ENCODE data around the gene SGSH. TPM values are rescaled to one million over a fixed set of nuclear protein-coding genes. Genes with fewer than 3 reads are reported as not detected.

The SGSH gene
- polyA plus RNA-seq, 1 donor (not counting 4 experiments of a cell fraction or from before 2014, with no cell fraction given), result 9.6 TPM

GRCh38 chr17:80229011-80229410, 8.9 kb upstream of the SGSH start:
- no peaks in the 10 kb centered on the region for H3K27me3 ChIP-seq (ENCODE audit: control insufficient read depth, extremely low read depth, insufficient read depth, low read length)
- no peak overlapping the region for H3K4me3 ChIP-seq (ENCODE audit: control insufficient read depth in 2 of 3, extremely low read depth in 1 of 3, insufficient read depth in 2 of 3, low read depth in 1 of 3, low read length in 3 of 3)
- H4K20me1 ChIP-seq (ENCODE audit: control insufficient read depth, extremely low read depth, insufficient read depth, low read length), result no peaks in the 10 kb centered on the region
- H2AFZ ChIP-seq (ENCODE audit: control insufficient read depth, low read length), result no peak overlapping the region
- H3K4me2 ChIP-seq (ENCODE audit: control insufficient read depth, extremely low read depth, insufficient read depth, low read depth, low read length), result no peak overlapping the region
- no peak overlapping the region for H3K9ac ChIP-seq (ENCODE audit: control insufficient read depth, extremely low read depth, insufficient read depth, low read length)
- TF ChIP-seq EZH2 (IDR thresholded peaks at IDR 0.05; ENCODE audit: low read length), result no peak
- TF ChIP-seq CTCF (optimal IDR thresholded peaks at IDR 0.05 in 1 of 3, IDR thresholded peaks at IDR 0.05 in 1 of 3, conservative IDR thresholded peaks at IDR 0.05 in 1 of 3; ENCODE audit: extremely low read depth in 1 of 3, insufficient read depth in 2 of 3, low read length in 3 of 3), result no peak
- dilution Hi-C loops (cut with MboI; ENCODE audit: extremely low pct_ligation_motif_present, low sequenced_read_pairs), result no loop called here
- peaks cover 6% of the 10 kb centered on the region for H3K9me3 ChIP-seq (ENCODE audit: control insufficient read depth, low read depth, low read length)
- no peaks in the 10 kb centered on the region for H3K36me3 ChIP-seq (ENCODE audit: control insufficient read depth in 2 of 2, extremely low read depth in 1 of 2, insufficient read depth in 2 of 2, low read length in 2 of 2)
- no peaks in the 10 kb centered on the region for H3K79me2 ChIP-seq (ENCODE audit: control insufficient read depth, insufficient read depth, low read length)
- no peak overlapping the region for H3K27ac ChIP-seq (ENCODE audit: control insufficient read depth, insufficient read depth, low read length)
- DNase-seq (ENCODE audit: low read depth, low spot score) (no peak), FAIRE-seq (no peak)
- H3K4me1 ChIP-seq (ENCODE audit: control insufficient read depth, extremely low read depth, insufficient read depth, low read length), result no peaks in the 10 kb centered on the region
- no peaks in the 10 kb centered on the region for H3K9me1 ChIP-seq (ENCODE audit: control insufficient read depth, extremely low read depth, insufficient read depth, low read length)

- Histone ChIP-seq H3K27ac (ENCODE audit: control insufficient read depth, insufficient read depth, low read length) (no peak overlapping the region), H3K9me1 (ENCODE audit: control insufficient read depth, extremely low read depth, insufficient read depth, low read length) (no peaks in the 10 kb centered on the region), H3K79me2 (ENCODE audit: control insufficient read depth, insufficient read depth, low read length) (no peaks in the 10 kb centered on the region), H3K4me1 (ENCODE audit: control insufficient read depth, extremely low read depth, insufficient read depth, low read length) (no peaks in the 10 kb centered on the region), H3K4me2 (ENCODE audit: control insufficient read depth, extremely low read depth, insufficient read depth, low read depth, low read length) (no peak overlapping the region), H3K9ac (ENCODE audit: control insufficient read depth, extremely low read depth, insufficient read depth, low read length) (no peak overlapping the region), H3K27me3 (ENCODE audit: control insufficient read depth, extremely low read depth, insufficient read depth, low read length) (no peaks in the 10 kb centered on the region), H4K20me1 (ENCODE audit: control insufficient read depth, extremely low read depth, insufficient read depth, low read length) (no peaks in the 10 kb centered on the region), H3K9me3 (ENCODE audit: control insufficient read depth, low read depth, low read length) (peaks cover 6% of the 10 kb centered on the region), H3K36me3 (ENCODE audit: control insufficient read depth in 2 of 2, extremely low read depth in 1 of 2, insufficient read depth in 2 of 2, low read length in 2 of 2) (no peaks in the 10 kb centered on the region), H2AFZ (ENCODE audit: control insufficient read depth, low read length) (no peak overlapping the region), H3K4me3 (ENCODE audit: control insufficient read depth in 2 of 3, extremely low read depth in 1 of 3, insufficient read depth in 2 of 3, low read depth in 1 of 3, low read length in 3 of 3) (no peak overlapping the region)
- dilution Hi-C loops (cut with MboI; ENCODE audit: extremely low pct_ligation_motif_present, low sequenced_read_pairs), result no loop called here
- DNase-seq (ENCODE audit: low read depth, low spot score), result no peak
- no peak for TF ChIP-seq CTCF (optimal IDR thresholded peaks at IDR 0.05 in 1 of 3, IDR thresholded peaks at IDR 0.05 in 1 of 3, conservative IDR thresholded peaks at IDR 0.05 in 1 of 3; ENCODE audit: extremely low read depth in 1 of 3, insufficient read depth in 2 of 3, low read length in 3 of 3)
- TF ChIP-seq EZH2 (IDR thresholded peaks at IDR 0.05; ENCODE audit: low read length), result no peak
- FAIRE-seq, result no peak
Measured at GRCh38 chr17:80228477-80228876, 8.3 kb upstream of the SGSH start.
